ENCODE measurements around the gene RGL1. TPM values are rescaled to one million over a fixed set of nuclear protein-coding genes. Genes with fewer than 3 reads are reported as not detected.

Gene RGL1
- total RNA-seq, 1 donor from 2014 or later = 3.2 TPM

DNA sequence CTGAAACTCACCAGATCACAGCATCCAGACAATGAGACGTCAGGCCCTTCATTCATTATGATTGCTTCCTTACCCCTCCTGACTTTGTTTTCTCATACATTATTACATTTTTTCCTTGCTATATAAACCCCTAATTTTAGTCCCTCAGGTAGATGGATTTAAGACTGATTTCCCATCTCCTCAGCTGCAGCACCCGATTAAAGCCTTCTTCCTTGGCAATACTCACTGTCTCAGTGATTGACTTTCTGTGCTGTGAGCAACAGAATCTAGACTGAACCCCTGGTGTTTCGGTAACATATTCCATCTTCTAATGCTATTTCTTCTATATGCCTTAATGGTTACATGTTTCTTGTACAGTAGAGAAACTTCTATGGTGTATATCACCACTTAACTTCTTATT is 30.0 kb upstream of the RGL1 start:
- H3K4me3 ChIP-seq (ENCODE audit: low read depth, low read length) = no peak overlapping the region
- DNase-seq (ENCODE audit: low read depth) = no peak
- TF ChIP-seq, protein P1, sequence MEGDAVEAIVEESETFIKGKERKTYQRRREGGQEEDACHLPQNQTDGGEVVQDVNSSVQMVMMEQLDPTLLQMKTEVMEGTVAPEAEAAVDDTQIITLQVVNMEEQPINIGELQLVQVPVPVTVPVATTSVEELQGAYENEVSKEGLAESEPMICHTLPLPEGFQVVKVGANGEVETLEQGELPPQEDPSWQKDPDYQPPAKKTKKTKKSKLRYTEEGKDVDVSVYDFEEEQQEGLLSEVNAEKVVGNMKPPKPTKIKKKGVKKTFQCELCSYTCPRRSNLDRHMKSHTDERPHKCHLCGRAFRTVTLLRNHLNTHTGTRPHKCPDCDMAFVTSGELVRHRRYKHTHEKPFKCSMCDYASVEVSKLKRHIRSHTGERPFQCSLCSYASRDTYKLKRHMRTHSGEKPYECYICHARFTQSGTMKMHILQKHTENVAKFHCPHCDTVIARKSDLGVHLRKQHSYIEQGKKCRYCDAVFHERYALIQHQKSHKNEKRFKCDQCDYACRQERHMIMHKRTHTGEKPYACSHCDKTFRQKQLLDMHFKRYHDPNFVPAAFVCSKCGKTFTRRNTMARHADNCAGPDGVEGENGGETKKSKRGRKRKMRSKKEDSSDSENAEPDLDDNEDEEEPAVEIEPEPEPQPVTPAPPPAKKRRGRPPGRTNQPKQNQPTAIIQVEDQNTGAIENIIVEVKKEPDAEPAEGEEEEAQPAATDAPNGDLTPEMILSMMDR (IDR thresholded peaks at IDR 0.05; ENCODE audit: insufficient read depth, low read length, poor library complexity, severe bottlenecking) = no peak

DNA sequence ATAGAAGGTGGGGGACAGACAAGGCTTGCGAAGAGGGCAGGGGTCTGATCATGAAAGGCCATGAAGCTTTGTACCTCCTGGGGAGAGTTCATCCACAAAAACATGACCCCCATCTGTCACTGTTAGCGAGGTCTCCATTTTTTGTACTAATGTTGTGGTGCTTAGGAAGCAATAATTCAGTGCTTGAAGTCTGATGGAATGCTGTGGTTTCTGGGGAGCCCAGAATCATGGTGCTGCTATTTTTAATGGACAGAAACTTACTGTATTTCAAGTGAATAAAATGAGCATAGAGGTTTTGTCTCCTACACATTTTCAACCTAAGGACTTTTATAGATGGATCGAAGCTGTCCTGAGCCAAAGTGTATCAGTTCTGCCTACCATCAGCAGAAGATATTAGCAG is 28.2 kb upstream of the RGL1 start:
- no peak overlapping the region for H3K4me3 ChIP-seq (ENCODE audit: low read depth, low read length)
- TF ChIP-seq, protein P1 (IDR thresholded peaks at IDR 0.05; ENCODE audit: insufficient read depth, low read length, poor library complexity, severe bottlenecking) = no peak
- no peaks in the 10 kb centered on the region for H3K36me3 ChIP-seq (ENCODE audit: control insufficient read depth, insufficient read depth, low read length)
- H3K27me3 ChIP-seq (ENCODE audit: control insufficient read depth, insufficient read depth, low read length) = no peaks in the 10 kb centered on the region
- DNase-seq (ENCODE audit: low read depth) = no peak

More for the DNA sequence above, 30.0 kb upstream of the RGL1 start:
- no peaks in the 10 kb centered on the region for H3K36me3 ChIP-seq (ENCODE audit: control insufficient read depth, insufficient read depth, low read length)
- no peaks in the 10 kb centered on the region for H3K27me3 ChIP-seq (ENCODE audit: control insufficient read depth, insufficient read depth, low read length)

DNA sequence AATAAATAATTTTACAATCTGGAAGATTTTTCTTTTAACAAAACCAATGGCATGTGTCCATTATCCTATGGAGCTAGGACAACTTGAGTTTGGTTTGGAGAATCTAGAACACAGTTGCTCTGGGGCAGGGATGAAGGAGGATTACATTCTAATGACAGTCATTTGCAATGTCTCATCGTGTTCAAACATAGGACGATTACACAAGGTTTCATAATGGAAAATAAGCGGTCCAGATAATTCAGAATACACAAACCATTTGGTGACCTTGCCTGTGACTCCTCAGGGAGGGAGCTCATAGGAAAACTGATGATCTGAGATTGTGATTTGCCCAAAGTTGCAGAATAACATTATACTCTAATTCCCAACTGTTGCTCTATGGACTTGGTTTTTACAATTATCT is 27.6 kb upstream of the RGL1 start:
- Histone ChIP-seq H3K4me3 (ENCODE audit: low read depth, low read length) (no peak overlapping the region), H3K36me3 (ENCODE audit: control insufficient read depth, insufficient read depth, low read length) (no peaks in the 10 kb centered on the region), H3K27me3 (ENCODE audit: control insufficient read depth, insufficient read depth, low read length) (no peaks in the 10 kb centered on the region)
- TF ChIP-seq, protein P1 (IDR thresholded peaks at IDR 0.05; ENCODE audit: insufficient read depth, low read length, poor library complexity, severe bottlenecking) = no peak
- no peak for DNase-seq (ENCODE audit: low read depth)

DNA sequence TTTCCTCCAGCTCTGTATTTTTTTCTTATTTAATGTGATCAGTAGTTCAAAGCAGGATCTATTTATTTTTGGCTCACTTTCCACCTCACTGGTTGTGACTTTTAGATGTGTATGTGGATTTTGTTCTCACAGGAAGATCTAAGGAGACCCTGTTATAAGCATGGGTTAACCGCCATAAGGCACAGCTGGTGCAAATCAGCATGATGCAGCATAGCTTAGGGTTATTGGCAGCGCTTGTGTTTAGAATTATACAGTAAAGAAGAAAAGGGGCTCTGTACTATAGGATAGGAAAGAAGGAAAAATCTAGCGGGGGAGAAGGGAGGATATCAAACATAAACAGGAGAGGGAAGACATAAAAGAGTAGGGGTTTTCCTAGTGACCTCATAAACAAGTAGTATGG is 26.9 kb upstream of the RGL1 start:
- DNase-seq (ENCODE audit: low read depth) = no peak
- Histone ChIP-seq H3K36me3 (ENCODE audit: control insufficient read depth, insufficient read depth, low read length) (no peaks in the 10 kb centered on the region), H3K27me3 (ENCODE audit: control insufficient read depth, insufficient read depth, low read length) (no peaks in the 10 kb centered on the region), H3K4me3 (ENCODE audit: low read depth, low read length) (no peak overlapping the region)
- TF ChIP-seq, protein P1 (IDR thresholded peaks at IDR 0.05; ENCODE audit: insufficient read depth, low read length, poor library complexity, severe bottlenecking) = no peak

DNA sequence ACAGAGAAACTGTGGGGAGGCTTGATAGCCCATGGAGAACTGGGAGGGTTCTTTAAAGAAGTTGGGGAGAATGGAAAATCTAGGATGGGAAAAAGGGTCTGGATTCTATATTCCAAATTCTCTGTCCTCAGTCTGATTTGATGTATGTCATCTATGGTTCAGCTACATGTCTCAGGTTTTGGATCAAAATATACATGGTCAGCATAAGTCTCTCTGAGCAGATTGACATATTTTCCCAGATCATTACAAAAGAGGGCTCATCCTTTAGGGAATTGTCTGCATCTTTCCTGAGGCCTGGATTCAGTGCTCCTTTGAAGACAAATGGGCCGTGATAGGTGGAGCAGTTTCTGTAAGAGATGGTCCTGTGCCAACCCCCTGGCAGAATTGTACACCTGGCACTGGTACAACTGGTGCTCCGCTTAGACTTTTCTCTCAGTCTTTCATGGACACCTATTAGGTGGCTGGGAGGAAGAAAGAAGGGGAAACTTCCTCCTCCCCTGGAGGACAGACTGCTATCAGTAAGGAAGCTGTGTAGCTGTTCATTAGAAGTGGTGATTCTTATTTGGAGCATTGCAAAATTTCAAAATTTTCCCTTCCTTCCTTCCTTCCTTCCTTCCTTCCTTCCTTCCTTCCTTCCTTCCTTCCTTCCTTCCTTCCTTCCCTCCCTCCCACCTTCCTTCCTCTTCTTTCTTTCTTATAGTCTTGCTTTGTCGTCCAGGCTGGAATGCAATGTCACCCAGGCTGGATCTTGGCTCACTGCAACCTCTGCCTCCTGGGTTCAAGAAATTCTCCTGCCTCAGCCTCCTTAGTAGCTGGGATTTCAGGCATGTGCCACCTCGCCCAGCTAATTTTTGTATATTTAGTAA is 26.1 kb upstream of the RGL1 start:
- Histone ChIP-seq H3K27me3 (ENCODE audit: control insufficient read depth, insufficient read depth, low read length) (no peaks in the 10 kb centered on the region), H3K4me3 (ENCODE audit: low read depth, low read length) (no peak overlapping the region), H3K36me3 (ENCODE audit: control insufficient read depth, insufficient read depth, low read length) (no peaks in the 10 kb centered on the region)
- TF ChIP-seq, protein P1 (IDR thresholded peaks at IDR 0.05; ENCODE audit: insufficient read depth, low read length, poor library complexity, severe bottlenecking) = no peak
- no peak for DNase-seq (ENCODE audit: low read depth)

DNA sequence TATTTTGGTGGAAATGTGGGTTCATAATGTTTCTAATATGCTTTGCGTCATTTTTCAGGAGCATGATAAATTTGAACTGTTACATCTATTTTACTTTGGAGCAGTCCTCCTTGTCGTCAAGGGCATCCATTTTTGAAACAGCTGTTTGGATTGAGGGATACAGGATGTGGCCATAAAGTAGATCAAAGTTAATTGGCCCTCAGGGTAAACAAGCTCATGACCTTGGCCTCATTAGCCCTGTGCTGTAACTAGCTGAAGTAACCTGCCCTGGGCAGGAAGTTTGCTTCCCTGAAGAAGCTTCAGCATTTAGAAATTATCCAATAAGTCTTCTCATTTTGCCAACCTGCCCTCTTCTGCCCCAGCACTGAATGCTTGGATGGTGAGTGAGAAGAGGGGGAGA is 24.8 kb upstream of the RGL1 start:
- Histone ChIP-seq H3K36me3 (ENCODE audit: control insufficient read depth, insufficient read depth, low read length) (no peaks in the 10 kb centered on the region), H3K4me3 (ENCODE audit: low read depth, low read length) (no peak overlapping the region), H3K27me3 (ENCODE audit: control insufficient read depth, insufficient read depth, low read length) (no peaks in the 10 kb centered on the region)
- TF ChIP-seq, protein P1 (IDR thresholded peaks at IDR 0.05; ENCODE audit: insufficient read depth, low read length, poor library complexity, severe bottlenecking) = no peak
- DNase-seq (ENCODE audit: low read depth) = no peak
